CD4-positive, alpha-beta memory T cell (primary cell): ENCODE results near the gene FMO2. TPM values are rescaled to one million over a fixed set of nuclear protein-coding genes. Genes with fewer than 3 reads are reported as not detected.
A peak's percentile ranks its signal among the peaks of the same experiment; 100 is the strongest.
"Not testable (repeated sequence)": the region's sequence is repeated elsewhere in the genome, so short reads cannot be mapped to it uniquely, and the experiment has no call there.

Source experiments
- CTCF ChIA-PET: fragments of 350-600 bp; sonication (Branson Sonifier 250); formaldehyde crosslinking; loops from one replicate; lab custom pipeline; 2021; ENCODE audit warnings: inconsistent platforms; ENCODE audit not compliant: partially characterized antibody; lab: Charles Lee
- POLR2A ChIA-PET: fragments of 350-600 bp; sonication (Branson Sonifier 250); formaldehyde crosslinking; loops from one replicate; lab custom pipeline; 2021; ENCODE audit not compliant: partially characterized antibody; lab: Charles Lee
- DNase-seq, 5 donors: peaks; one replicate each; pipeline versions ENCODE4 v3.0.0 to v3.0.0-alpha.2; 2020 to 2022; ENCODE audit warnings: mixed read lengths in 1 of 5
- H3K27ac ChIP-seq: one replicate; pipeline ENCODE4 v1.7.0; 2013; ENCODE audit warnings: low read depth, low read length
- H3K27me3 ChIP-seq: 2 replicates; pipeline ENCODE4 v1.7.0; 2013; ENCODE audit warnings: mild to moderate bottlenecking, low read length, moderate library complexity; ENCODE audit not compliant: insufficient read depth
- H3K36me3 ChIP-seq: 2 replicates; pipeline ENCODE4 v1.7.0; 2013; ENCODE audit warnings: mild to moderate bottlenecking, low read length, moderate library complexity; ENCODE audit not compliant: insufficient read depth
- H3K4me1 ChIP-seq: 2 replicates; pipeline ENCODE4 v1.7.0; 2013; ENCODE audit warnings: mild to moderate bottlenecking, low read length, moderate library complexity; ENCODE audit not compliant: insufficient read depth
- H3K4me3 ChIP-seq, 2 donors: one replicate each; pipeline ENCODE4 v1.7.0; 2013; ENCODE audit warnings: low read length in 2 of 2, mild to moderate bottlenecking in 1 of 2
- H3K9me3 ChIP-seq, 2 donors: one replicate each; pipeline ENCODE4 v1.7.0; 2013; ENCODE audit warnings: low read length in 2 of 2, control low read depth in 1 of 2; ENCODE audit not compliant: control insufficient read depth in 1 of 2
- H3K27ac Mint-ChIP-seq, 7 donors: one replicate each; pipeline ENCODE4 v1.8.0; 2020 to 2021; ENCODE audit warnings: mixed read lengths in 7 of 7, mild to moderate bottlenecking in 6 of 7, inconsistent platforms in 3 of 7, moderate library complexity in 3 of 7
- H3K27me3 Mint-ChIP-seq, 2 donors: one replicate each; pipeline ENCODE4 v1.8.0; 2020 to 2021; ENCODE audit warnings: mixed read lengths in 2 of 2
- H3K36me3 Mint-ChIP-seq, 2 donors: one replicate each; pipeline ENCODE4 v1.8.0; 2020 to 2021; ENCODE audit warnings: mixed read lengths in 2 of 2, inconsistent platforms in 1 of 2, mild to moderate bottlenecking in 1 of 2
- H3K4me1 Mint-ChIP-seq, 4 donors: one replicate each; pipeline ENCODE4 v1.8.0; 2020 to 2021; ENCODE audit warnings: mixed read lengths in 4 of 4, mild to moderate bottlenecking in 1 of 4
- H3K4me3 Mint-ChIP-seq, 8 donors: one replicate each; pipeline ENCODE4 v1.8.0; 2020 to 2021; ENCODE audit warnings: mixed read lengths in 8 of 8, mild to moderate bottlenecking in 7 of 8, moderate library complexity in 6 of 8, inconsistent platforms in 3 of 8
- H3K9me3 Mint-ChIP-seq, 8 donors: one replicate each; pipeline ENCODE4 v1.8.0; 2020 to 2021; ENCODE audit warnings: mixed read lengths in 8 of 8, mild to moderate bottlenecking in 5 of 8, inconsistent platforms in 3 of 8, moderate library complexity in 1 of 8
- intact Hi-C: fragments of 100-400 bp; cut with micrococcal nuclease; formaldehyde crosslinking; loops from one replicate; pipeline ENCODE4 v1.15.1; 2023
- polyA plus RNA-seq, 2 donors: library from polyadenylated mRNA; unstranded; fragments of 300-500 nt; fragmentation: Illumina TruSeq; gene quantifications; one replicate each; pipeline ENCODE4 v1.2.3, GENCODE V29; 2021
- total RNA-seq, 2 experiments: library from RNA; stranded (reverse); gene quantifications; one replicate each; pipeline ENCODE4 v1.2.3, GENCODE V29; 2021

The FMO2 gene
- total and polyA plus RNA-seq, 4 experiments from 2014 or later = not detected

DNA sequence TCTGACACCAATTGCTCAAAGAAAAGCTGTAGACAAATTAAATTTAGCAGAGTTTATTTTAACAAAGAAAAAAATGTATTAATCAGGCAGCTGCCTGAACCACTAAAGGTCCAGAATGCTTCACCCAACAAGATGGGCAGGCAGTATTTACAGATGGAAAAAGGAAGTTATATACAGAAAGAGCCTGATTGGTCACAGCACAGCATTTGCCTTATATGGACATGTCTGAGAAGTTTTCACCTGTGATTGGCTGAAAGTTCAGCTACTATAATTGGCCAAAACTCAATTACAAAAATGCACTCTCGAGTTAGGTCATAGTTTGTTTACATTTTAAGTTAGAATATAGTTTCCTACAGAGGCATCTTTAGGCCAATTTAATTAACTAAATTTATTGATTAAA, 48.1 kb downstream of the FMO2 start:
- Mint-ChIP-seq H3K9me3 (peaks cover 0 to 14% (median 7%) of the 10 kb centered on the region in 8 donors), H3K4me1 (no peaks in the 10 kb centered on the region), H3K27ac (no peak overlapping the region), H3K27me3 (peaks cover 10 to 23% of the 10 kb centered on the region in 2 donors), H3K4me3 (no peak overlapping the region), H3K36me3 (no peaks in the 10 kb centered on the region)
- H3K9me3 ChIP-seq = no peaks in the 10 kb centered on the region
- ChIA-PET CTCF (interaction anchor here (1.4 to 1.6 kb wide), 2 partner anchors 12 to 81 kb away, joined by 3 read pairs; partner anchors contain the start of gene FMO4), POLR2A (no interaction called here)
- no peaks in the 10 kb centered on the region for H3K27me3 ChIP-seq
- H3K27ac ChIP-seq = no peak overlapping the region
- no peak for DNase-seq
- H3K36me3 ChIP-seq = no peaks in the 10 kb centered on the region
- H3K4me1 ChIP-seq = no peaks in the 10 kb centered on the region
- intact Hi-C loops = no loop called here
- H3K4me3 ChIP-seq = no peak overlapping the region

DNA sequence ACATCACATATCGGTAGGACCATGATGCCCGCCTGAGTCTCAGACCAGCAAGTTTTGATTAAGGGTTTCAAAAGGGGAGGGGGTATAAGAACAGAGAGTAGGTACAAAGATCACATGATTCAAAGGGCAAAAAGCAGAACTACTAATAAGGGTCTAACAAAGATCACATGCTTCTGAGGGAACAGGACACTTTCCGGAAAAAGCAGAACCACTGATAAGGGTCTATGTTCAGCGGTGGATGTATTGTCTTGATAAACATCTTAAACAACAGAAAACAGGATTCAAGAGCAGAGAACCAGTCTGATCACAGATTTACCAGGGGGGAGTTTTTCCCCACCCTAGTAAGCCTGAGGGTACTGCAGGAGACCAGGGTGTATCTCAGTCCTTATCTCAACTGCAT, 51.1 kb downstream of the FMO2 start:
- H3K4me1 Mint-ChIP-seq, intact Hi-C loops, H3K4me3 ChIP-seq, H3K9me3 ChIP-seq, H3K4me3 Mint-ChIP-seq, POLR2A ChIA-PET, DNase-seq, H3K27ac ChIP-seq, H3K36me3 Mint-ChIP-seq, H3K36me3 ChIP-seq, H3K27me3 ChIP-seq, H3K27ac Mint-ChIP-seq, H3K4me1 ChIP-seq: not testable (repeated sequence)
- CTCF ChIA-PET = interaction anchor here (1.3 kb wide), 1 partner anchor 22 kb away, joined by 3 read pairs; no protein-coding TSS in a partner anchor
- Mint-ChIP-seq H3K27me3 (peaks cover 18 to 39% of the 10 kb centered on the region in 2 donors), H3K9me3 (peaks cover 2 to 31% (median 17%) of the 10 kb centered on the region in 8 donors)

GRCh38 chr1:171243878-171244277, 58.8 kb downstream of the FMO2 start:
- no peaks in the 10 kb centered on the region for H3K27me3 ChIP-seq
- no peak for DNase-seq
- H3K36me3 ChIP-seq = no peaks in the 10 kb centered on the region
- Mint-ChIP-seq H3K27me3 (peaks cover 5 to 18% of the 10 kb centered on the region in 2 donors), H3K36me3 (peaks cover 0 to 2% of the 10 kb centered on the region in 2 donors), H3K27ac (no peak overlapping the region), H3K9me3 (peaks cover 2 to 16% (median 10%) of the 10 kb centered on the region in 8 donors), H3K4me1 (no peaks in the 10 kb centered on the region), H3K4me3 (no peak overlapping the region)
- no peak overlapping the region for H3K27ac ChIP-seq
- ChIA-PET CTCF (interaction anchor here (3.2 to 10.5 kb wide), 2 partner anchors 10 to 69 kb away, joined by 18 to 152 read pairs; partner anchors contain the start of gene FMO4), POLR2A (no interaction called here)
- H3K4me3 ChIP-seq = no peak overlapping the region
- no peaks in the 10 kb centered on the region for H3K9me3 ChIP-seq
- H3K4me1 ChIP-seq = no peaks in the 10 kb centered on the region
- intact Hi-C loops = no loop called here

- Histone ChIP-seq H3K36me3 (no peaks in the 10 kb centered on the region), H3K4me3 (no peak overlapping the region), H3K27me3 (no peaks in the 10 kb centered on the region), H3K27ac (no peak overlapping the region), H3K4me1 (no peaks in the 10 kb centered on the region), H3K9me3 (no peaks in the 10 kb centered on the region)
- DNase-seq = peak in 4 of 5 donors; percentile 9 to 20 (median 16)
- ChIA-PET CTCF (interaction anchor here (0.7 to 10.5 kb wide), 11 partner anchors 9 to 77 kb away, joined by 3 to 152 read pairs (median 4); partner anchors contain the start of gene FMO4), POLR2A (interaction anchor here (1.8 kb wide), 1 partner anchor 68 kb away, joined by 8 read pairs; the partner anchor contains the start of gene FMO4)
- H3K27me3 Mint-ChIP-seq = peaks cover 0 to 14% of the 10 kb centered on the region in 2 donors
- no peaks in the 10 kb centered on the region for H3K36me3 Mint-ChIP-seq
- no peaks in the 10 kb centered on the region for H3K4me1 Mint-ChIP-seq
- H3K27ac Mint-ChIP-seq = no peak overlapping the region
- H3K9me3 Mint-ChIP-seq = peaks cover 0 to 6% (median 0%) of the 10 kb centered on the region in 8 donors
- no peak overlapping the region for H3K4me3 Mint-ChIP-seq
- intact Hi-C loops = loop anchor here (1.0 kb wide), 1 partner anchor 68 kb away; no protein-coding TSS in a partner anchor
Observed at GRCh38 chr1:171245458-171246064, 60.5 kb downstream of the FMO2 start.

DNA sequence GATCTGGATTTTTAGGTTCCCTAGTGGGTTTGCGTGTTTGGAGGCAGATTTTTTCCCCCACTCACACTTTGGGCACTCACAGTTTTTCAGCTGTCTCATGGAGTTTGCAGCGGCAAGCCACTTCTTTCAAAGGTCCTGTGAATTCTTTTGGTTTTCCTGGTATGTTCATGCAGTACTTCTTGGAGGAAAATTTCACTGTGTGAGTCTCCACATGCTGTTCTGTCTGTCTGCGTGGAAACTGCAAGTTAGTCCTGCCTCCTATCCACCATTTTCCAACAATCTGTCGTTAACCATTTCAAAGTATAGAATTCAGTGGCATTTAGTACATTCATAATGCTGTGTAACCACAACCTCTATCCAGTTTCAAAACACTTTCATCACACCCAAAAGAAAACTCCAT, 62.4 kb downstream of the FMO2 start:
- H3K27ac Mint-ChIP-seq = peak overlapping the region in 1 of 7 donors; percentile 10
- peaks cover 7 to 10% (median 8%) of the 10 kb centered on the region in 4 donors for H3K4me1 Mint-ChIP-seq
- ChIA-PET POLR2A (no interaction called here), CTCF (interaction anchor here (10.5 kb wide), 1 partner anchor 66 kb away, joined by 152 read pairs; the partner anchor contains the start of gene FMO4)
- Histone ChIP-seq H3K27ac (no peak overlapping the region), H3K36me3 (no peaks in the 10 kb centered on the region), H3K27me3 (no peaks in the 10 kb centered on the region), H3K4me3 (no peak overlapping the region), H3K4me1 (peaks cover 9% of the 10 kb centered on the region), H3K9me3 (no peaks in the 10 kb centered on the region)
- DNase-seq = no peak
- H3K36me3 Mint-ChIP-seq = no peaks in the 10 kb centered on the region
- H3K27me3 Mint-ChIP-seq = peaks cover 5 to 27% of the 10 kb centered on the region in 2 donors
- no peak overlapping the region for H3K4me3 Mint-ChIP-seq
- intact Hi-C loops = no loop called here
- no peaks in the 10 kb centered on the region for H3K9me3 Mint-ChIP-seq

GRCh38 chr1:171248302-171248701, 63.2 kb downstream of the FMO2 start, which contains the start of gene FMO1:
Gene FMO1, plus strand, starts transcription at chr1:171248494. Its CDS starts 9,594 bp downstream, at chr1:171258088.
- peaks cover 8 to 15% (median 11%) of the 10 kb centered on the region in 4 donors for H3K4me1 Mint-ChIP-seq
- peaks cover 10 to 34% of the 10 kb centered on the region in 2 donors for H3K27me3 Mint-ChIP-seq

DNA sequence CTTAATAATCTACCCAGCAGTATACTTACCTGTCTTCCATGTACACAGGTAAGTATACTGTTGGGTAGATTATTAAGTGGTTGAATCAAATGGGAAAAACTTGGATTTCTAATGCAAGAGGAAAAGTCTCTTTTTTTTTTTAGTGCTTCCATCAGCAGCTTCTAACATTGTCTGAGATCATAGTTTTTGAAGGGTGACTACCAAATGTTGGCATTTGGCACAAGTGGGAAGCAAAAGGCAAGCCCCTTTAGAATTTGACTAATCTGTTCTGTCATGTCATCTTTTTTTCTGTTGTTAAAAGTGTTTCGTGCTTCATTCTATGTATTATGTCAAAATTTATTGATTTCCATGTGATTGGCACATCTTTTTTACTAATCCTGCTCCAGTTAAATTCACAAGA, 63.7 kb downstream of the FMO2 start:
- H3K4me1 Mint-ChIP-seq = peaks cover 8 to 15% (median 11%) of the 10 kb centered on the region in 4 donors
- no peaks in the 10 kb centered on the region for H3K9me3 Mint-ChIP-seq
- no peaks in the 10 kb centered on the region for H3K9me3 ChIP-seq
- POLR2A ChIA-PET = no interaction called here
- H3K27me3 ChIP-seq = peaks cover 8% of the 10 kb centered on the region
- H3K36me3 Mint-ChIP-seq = no peaks in the 10 kb centered on the region
- peaks cover 12 to 36% of the 10 kb centered on the region in 2 donors for H3K27me3 Mint-ChIP-seq
- H3K4me1 ChIP-seq = peaks cover 9% of the 10 kb centered on the region
- no peak overlapping the region for H3K27ac Mint-ChIP-seq
- no peak overlapping the region for H3K27ac ChIP-seq
- no peak for DNase-seq
- H3K4me3 Mint-ChIP-seq = no peak overlapping the region
- CTCF ChIA-PET = interaction anchor here (0.8 to 10.5 kb wide), 2 partner anchors 64 to 77 kb away, joined by 3 to 152 read pairs; partner anchors contain the start of gene FMO4
- intact Hi-C loops = no loop called here
- no peak overlapping the region for H3K4me3 ChIP-seq
- no peaks in the 10 kb centered on the region for H3K36me3 ChIP-seq

More at GRCh38 chr1:171248302-171248701, 63.2 kb downstream of the FMO2 start, which contains the start of gene FMO1:
- no peaks in the 10 kb centered on the region for H3K9me3 ChIP-seq
- Mint-ChIP-seq H3K9me3 (no peaks in the 10 kb centered on the region), H3K36me3 (no peaks in the 10 kb centered on the region), H3K27ac (peak within 1 kb of the TSS in 1 of 7 donors; percentile 10), H3K4me3 (no peak within 1 kb of the TSS)
- H3K36me3 ChIP-seq = no peaks in the 10 kb centered on the region
- intact Hi-C loops = no loop called here
- no peak for DNase-seq
- H3K4me1 ChIP-seq = peaks cover 9% of the 10 kb centered on the region
- no peak within 1 kb of the TSS for H3K4me3 ChIP-seq
- CTCF ChIA-PET = interaction anchor here (0.8 to 10.5 kb wide), 2 partner anchors 65 to 78 kb away, joined by 3 to 152 read pairs; partner anchors contain the start of gene FMO4
- POLR2A ChIA-PET = no interaction called here
- no peak within 1 kb of the TSS for H3K27ac ChIP-seq
- H3K27me3 ChIP-seq = peaks cover 5% of the 10 kb centered on the region
